Measurements from ENCODE around the gene LSM14B. TPM values are rescaled to one million over a fixed set of nuclear protein-coding genes. Genes with fewer than 3 reads are reported as not detected.

Gene LSM14B
- total RNA-seq, 1 donor from 2014 or later = 39.4 TPM

DNA sequence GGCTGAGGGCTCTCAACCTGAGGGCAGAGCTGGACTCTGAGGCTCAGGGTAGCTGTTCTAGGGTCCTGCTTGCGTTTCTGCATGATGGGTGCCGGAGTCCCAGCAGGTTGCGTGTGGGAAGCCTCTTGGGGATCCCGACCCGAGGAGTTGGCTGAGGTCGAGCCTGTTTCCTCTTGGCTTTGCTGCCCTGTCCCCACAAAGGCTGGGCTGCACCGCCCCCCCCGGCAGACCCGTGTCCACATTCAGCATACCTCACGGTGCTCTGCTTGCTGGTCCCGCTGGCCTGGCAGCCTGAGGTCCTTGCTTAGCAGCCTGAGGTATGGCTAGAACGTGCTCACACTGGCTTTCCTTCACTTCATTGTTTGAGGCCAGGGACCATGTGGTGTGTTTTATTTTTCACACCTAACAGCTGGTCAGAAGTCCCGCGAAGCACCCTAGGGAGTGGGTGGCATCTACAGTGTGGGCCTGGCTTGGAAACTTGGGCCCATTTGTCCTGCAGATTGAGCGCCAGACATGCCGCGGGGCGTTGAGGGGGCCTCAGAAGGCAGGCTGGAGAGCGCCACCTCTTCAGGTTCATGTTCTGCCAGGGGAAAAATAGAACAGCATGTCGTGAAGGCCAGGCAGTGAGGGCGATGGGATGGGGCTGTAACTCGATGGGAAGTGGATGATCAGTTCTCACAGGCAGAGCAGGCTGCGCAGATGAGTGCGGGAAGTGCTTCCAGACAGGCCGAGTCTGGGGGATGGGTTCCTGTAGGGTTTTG, 9.5 kb downstream of the LSM14B start:
- intact Hi-C loops (cut with micrococcal nuclease) = no loop called here

DNA sequence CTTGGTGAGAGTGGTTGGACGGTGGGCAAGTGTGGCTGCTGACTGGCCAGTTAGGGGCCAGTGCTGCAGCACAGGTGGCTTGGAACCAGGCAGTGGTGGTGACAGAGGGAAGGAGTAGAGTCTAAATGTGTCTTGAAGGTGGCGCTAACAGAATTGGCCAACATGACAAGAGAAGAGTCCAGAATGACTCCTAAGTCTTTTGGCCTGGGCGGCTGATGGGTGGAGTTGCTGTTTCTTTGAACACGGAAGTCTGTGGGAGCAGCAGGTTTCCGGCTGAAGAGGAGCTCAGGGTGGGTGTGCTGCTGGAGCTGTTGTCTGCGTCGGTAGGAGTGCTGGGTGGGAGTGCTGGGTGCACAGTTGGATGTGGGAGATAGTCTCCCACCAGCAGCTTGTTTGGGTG, 10.1 kb downstream of the LSM14B start:
- intact Hi-C loops (cut with micrococcal nuclease) = no loop called here

DNA sequence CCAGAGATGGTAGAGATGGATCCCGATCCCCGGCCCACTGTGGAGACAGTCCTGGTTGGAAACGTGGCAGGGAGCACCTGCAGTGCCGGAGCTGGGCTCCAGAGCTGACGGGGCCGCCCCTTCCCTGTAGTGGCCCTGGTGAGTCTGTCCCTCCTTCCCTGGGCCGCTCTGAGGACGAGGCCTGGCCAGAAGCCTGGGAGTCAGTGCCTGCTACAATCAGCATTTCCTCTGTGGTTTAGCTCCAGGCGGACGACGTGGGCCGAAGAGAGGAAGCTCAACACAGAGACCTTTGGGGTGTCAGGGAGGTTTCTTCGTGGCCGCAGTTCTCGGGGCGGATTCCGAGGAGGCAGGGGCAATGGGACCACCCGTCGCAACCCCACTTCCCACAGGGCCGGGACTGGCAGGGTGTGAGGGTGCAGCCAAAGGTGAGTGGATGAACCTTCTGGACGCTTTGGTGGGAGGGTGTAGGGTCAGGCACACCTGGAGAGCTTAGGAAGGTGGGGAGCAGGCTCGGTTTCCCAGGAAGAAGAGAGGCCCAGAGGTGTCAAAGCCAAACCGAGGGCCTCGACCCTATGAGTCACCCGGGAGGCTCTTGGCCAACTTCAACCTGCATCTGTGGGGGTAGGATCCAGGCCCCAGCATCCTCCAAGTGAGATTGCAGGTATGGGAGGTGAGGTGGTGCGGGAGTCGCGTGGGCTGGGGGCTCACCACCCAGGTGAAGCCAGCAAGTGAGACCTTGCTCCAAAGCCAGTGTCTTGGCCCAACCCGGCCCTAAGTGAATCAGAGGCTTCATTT, 11.0 kb downstream of the LSM14B start:
- intact Hi-C loops (cut with micrococcal nuclease) = no loop called here

DNA sequence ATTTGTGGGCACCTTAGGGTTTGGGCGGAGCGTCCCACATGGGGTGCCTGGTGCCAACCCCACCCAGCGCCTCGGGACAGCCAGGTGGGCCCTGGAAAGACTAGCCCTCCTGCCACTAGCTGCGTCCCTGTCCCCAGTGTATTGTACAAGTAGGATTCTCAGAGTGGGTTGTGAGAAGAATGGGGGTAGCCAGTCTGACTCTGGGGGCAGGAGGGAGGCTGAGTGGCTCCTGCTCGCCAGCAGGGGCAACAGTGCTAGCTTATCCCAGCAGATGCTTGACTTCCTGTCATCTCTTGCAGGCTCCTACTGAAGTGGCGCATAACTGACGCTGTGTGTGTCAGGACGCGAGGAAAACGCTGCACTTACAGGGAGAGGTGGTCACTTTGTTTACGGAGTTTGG, 11.6 kb downstream of the LSM14B start:
- intact Hi-C loops (cut with micrococcal nuclease) = no loop called here

DNA sequence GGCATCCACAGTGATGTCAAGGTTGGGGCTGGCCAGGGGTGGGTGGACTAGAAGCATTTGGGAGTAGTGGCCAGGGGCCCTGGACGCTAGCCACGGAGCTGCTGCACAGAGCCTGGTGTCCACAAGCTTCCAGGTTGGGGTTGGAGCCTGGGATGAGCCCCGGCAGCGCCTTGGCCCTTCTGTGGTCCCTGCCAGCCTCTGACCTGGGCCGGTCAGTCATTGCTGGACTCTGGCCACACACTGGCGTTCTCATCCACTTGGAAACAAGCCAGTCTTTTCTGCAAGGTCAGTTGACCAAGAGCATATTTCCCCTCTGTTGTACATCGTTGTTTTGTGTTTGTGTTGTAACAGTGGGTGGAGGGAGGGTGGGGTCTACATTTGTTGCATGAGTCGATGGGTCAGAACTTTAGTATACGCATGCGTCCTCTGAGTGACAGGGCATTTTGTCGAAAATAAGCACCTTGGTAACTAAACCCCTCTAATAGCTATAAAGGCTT, 12.5 kb downstream of the LSM14B start:
- intact Hi-C loops (cut with micrococcal nuclease) = no loop called here

DNA sequence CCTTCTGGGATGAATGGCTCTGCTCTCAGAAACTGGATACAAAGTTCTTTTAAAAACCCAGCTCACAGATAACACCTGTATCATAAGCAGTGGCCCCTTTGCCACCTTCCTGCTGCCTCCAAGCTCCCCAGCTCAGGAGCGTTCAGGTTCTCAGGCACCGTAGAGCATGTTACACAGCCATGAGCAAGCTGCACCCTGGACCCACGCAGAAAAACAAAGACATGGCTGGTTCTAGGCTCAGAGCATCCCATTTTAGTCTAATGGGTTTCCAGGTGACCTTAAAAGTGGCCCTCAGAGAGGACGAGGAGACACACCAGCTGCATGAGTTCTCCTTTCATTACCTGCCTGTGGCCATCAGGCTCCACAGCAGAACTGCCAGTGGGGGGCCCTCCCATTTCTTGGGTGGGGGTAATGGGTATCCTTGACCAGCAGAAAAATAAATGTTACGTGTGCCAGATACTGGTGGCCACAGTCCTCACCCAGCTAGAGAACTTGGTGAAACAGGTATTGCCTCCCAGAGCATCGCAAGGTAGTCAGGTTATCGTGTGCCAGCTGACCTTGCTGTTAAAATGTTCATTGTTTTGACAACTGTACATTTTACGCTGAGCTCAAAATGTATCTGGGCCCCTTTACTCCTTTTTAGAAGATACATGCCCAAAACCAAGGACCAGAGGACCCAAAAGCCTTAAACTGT, 13.4 kb downstream of the LSM14B start:
- intact Hi-C loops (cut with micrococcal nuclease) = loop anchor here (1.0 kb wide), 1 partner anchor 124 kb away; no protein-coding TSS in a partner anchor

DNA sequence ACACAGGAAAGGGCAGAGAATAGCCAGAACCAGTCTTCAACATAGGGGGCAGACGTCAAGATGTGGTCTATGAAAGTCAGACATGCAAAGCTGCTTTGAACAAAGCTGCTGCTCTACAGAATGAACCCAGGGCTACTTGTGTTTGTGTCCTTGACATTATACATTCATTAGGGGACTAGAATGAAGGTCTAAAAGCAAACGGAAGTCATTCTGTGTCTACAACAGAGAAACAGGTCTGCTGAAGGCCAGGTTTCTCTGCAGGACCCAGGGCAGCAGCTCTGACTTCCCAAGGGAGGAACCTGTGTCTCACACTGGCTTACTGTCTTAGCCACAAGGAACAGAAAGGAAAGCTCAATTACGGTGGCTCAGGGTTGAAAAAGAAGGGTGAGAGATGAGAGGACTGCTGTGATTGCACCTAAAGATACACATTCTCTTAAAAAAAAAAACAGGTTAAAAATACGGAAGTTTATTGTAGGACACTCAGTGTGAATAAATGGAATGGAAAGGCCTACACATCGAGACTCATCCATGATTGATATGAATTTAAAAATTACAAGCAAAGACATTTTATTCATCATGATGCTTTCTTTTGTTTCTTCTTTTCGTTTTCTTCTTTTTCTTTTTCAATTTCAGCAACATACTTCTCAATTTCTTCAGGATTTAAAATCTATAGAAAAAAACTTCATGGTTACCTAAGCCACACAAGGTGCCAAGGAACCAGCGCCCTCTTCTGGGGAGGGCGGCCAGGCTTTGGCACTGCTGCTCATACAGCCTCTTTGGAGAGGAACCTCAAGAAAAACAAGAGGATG, 14.2 kb downstream of the LSM14B start:
- intact Hi-C loops (cut with micrococcal nuclease) = loop anchor here (1.0 kb wide), 1 partner anchor 125 kb away; no protein-coding TSS in a partner anchor

DNA sequence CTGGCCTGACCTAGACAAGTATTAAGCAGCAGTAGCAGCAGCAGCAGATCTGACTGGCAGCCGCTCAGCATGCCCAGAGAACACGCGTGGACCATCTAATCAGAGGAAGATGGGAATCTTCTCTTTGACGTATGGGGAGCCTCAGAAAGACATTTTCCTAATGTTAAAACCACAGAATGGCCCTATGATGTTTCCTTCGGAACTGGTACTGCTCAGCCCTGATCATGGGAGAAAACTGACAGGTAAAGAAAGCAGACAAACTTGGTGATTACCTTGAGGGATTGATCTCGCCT, 14.8 kb downstream of the LSM14B start:
- intact Hi-C loops (cut with micrococcal nuclease) = no loop called here

DNA sequence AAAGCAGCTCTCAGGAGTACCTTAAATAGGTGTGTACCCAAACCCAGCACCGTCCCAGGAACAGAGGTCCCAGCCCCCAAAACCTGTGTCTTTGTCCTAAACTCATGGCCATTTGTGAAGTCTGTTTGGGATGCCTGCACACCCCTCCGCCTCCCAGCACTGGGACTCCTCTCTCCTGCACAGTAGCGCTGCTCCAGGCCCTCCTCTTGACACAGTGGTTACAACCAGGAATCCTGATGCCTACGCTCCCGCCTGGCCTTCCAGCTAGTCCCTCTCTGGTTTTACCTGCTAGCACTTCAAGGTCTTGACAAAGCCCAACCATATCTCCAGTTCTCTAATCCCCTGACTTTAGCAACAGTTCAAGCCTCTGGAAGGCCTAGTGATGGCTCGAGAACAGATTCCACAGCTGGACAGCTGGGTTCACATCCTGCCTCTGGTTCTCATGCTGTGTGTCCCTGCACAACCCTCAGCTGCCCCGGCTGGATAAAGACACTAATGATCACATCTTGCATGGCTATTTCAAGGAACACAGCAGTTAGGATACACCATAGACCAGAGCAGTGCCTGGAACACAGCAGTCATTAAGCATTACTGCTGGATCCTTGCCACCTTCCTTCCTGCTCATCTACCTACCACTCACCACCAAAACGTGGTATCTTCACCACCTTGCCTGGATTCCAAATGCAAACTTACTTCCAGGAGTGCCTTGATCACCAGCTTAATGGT, 15.4 kb downstream of the LSM14B start:
- intact Hi-C loops (cut with micrococcal nuclease) = no loop called here

DNA sequence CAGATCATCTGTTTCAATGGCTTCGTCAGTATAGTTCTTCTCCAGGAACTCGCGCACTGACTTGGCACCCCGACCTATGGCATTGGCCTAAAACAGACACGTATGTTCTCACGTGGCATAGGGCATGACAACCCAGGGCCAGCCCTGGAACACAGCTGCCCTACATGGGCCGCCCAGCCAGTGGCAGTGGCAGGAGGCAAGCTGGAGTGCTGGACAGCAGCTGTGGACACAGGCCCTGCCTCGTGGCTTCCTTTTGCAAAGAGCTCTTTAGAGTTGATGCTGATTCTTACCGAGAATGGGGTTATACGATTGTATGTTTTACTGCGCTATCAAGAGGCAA, 15.9 kb downstream of the LSM14B start:
- intact Hi-C loops (cut with micrococcal nuclease) = no loop called here

DNA sequence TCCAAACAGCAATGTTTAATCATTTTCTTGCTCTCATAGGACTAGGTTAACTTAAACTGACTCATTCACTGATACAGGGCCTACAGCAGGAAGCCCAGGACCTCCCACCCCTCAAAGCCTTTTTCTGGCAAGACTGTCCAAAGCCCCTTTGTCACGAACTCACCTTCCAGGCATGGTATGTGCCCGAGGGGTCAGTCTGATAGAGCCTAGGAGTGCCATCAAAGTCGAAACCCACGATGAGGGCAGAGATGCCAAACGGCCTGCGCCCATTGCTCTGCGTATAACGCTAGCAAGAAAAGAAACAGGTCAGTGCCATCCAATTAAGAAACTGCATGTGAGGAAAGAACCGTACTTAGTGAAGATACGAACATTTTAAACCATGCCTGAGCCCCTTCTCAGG, 16.6 kb downstream of the LSM14B start:
- intact Hi-C loops (cut with micrococcal nuclease) = no loop called here

DNA sequence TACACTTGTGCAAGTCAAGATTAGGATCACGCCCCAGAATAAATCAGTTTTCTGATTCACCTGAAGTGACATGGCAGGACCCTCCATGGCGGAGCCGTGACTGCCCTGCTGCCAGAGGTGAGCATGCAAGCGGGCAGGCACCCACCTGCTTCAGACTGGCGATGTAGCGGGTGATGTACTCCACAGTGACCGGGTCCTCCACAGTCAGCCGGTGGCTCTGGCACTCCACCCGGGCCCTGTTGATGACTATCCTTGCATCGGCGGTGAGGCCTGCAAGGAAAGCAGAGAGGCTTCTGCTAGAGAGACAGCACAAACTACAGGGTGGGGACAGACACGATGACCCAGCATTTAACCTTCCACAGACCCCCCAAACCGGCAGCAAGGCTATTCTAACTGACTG, 17.4 kb downstream of the LSM14B start:
- intact Hi-C loops (cut with micrococcal nuclease) = loop anchor here (5.0 kb wide), 1 partner anchor 163 kb away; the partner anchor contains the start of gene ADRM1

DNA sequence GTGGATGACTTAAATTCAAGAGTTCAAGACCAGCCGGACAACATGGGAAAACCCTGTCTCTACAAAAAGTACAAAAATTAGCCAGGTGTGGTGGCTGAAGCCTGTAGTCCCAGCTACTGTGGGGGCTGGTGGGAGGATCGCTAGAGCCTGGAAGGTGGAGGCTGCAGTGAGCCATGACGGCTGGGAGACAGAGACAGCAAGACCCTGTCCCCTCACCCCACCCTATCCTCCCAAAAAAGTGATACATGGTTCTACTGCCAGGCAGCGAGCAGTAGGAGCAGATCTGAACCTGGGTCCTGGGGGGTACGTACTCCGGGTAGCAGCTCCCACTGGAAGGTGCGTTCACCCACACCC, 18.7 kb downstream of the LSM14B start:
- intact Hi-C loops (cut with micrococcal nuclease) = loop anchor here (5.0 kb wide), 1 partner anchor 161 kb away; the partner anchor contains the start of gene ADRM1

DNA sequence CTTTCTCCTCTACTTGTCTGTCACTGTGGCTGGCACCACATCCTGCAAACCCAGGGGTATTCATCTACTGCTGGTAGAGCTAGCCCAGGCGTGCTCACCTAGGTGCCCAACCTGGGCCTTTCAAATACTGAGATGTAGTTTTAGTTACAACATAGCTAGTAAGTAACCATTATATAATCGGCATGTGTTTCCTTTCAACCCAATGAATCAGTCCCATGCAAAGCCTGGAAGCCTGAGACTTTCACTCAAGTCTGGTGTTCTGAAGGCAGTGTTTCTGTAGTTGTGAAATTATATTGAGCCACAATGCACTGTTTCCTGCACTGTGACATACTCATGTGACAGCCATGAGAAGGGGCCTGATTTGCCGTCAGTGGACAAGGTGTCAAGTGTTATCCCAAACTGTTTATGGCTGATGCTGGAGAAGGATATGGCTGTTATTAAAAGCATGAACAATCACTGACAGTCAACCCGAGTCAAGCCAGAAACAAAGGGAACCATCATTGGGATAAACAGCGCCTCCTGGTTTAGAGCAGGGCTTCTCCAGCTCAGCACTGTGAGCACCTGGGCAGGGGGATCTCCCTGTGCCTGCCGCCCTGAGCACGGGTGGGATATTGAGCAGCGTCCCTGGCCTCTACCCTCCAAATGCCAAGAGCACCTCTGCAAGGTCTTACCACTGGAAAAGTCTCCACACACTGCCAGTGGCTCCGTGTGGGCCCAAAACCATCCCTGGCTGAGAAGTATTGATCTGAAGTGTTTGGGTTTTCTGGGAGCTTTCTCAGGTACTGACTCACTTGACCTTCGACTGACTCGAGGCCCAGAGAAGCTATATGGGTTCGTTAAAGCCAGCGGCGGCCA, 19.3 kb downstream of the LSM14B start:
- intact Hi-C loops (cut with micrococcal nuclease) = loop anchor here (2.0 to 5.0 kb wide), 3 partner anchors 41 to 161 kb away; partner anchors contain the start of genes ADRM1 and MTG2

DNA sequence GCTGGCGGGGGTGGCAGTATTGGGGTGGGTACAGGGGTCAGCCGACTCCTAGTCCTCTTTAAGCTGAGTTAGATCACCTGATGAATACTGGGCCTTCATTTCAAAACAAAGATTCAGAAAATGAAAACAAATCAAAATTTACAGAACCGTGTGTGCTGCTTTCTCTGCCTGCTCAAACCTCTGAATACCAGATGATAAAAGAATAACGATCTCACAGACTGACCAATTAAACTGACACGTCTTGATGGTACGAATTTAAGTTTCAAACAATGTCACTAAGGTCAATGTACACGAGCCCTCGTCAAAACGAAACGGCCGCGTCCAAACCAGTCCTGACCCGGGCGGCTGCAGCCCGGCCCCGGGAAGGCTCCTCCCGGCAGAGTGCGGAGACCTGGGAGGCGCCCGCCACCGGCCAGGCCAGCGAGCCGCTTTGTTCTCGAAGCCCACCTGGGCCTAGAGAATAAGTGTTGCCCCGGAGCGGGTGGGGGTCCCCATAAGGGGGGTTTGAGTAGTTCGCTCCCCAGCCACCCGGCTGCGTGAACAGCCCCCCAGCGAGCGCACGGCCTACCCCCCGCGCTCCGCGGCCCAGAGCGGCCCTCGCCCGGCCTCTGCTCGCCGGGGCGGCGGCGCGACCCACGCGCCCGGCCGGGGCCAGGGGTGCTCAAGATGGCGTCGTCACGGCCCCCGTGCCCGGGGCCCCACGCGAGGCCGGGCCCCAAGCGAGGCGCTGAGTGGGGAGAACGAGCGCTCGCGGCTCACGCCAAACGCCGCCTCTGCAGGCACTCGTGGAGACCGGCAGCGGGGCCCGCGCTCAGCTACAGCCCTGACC, 20.2 kb downstream of the LSM14B start:
- intact Hi-C loops (cut with micrococcal nuclease) = loop anchor here (1.0 to 5.0 kb wide), 5 partner anchors 20 to 160 kb away; partner anchors contain the start of genes ADRM1, LSM14B, MTG2 and OSBPL2

DNA sequence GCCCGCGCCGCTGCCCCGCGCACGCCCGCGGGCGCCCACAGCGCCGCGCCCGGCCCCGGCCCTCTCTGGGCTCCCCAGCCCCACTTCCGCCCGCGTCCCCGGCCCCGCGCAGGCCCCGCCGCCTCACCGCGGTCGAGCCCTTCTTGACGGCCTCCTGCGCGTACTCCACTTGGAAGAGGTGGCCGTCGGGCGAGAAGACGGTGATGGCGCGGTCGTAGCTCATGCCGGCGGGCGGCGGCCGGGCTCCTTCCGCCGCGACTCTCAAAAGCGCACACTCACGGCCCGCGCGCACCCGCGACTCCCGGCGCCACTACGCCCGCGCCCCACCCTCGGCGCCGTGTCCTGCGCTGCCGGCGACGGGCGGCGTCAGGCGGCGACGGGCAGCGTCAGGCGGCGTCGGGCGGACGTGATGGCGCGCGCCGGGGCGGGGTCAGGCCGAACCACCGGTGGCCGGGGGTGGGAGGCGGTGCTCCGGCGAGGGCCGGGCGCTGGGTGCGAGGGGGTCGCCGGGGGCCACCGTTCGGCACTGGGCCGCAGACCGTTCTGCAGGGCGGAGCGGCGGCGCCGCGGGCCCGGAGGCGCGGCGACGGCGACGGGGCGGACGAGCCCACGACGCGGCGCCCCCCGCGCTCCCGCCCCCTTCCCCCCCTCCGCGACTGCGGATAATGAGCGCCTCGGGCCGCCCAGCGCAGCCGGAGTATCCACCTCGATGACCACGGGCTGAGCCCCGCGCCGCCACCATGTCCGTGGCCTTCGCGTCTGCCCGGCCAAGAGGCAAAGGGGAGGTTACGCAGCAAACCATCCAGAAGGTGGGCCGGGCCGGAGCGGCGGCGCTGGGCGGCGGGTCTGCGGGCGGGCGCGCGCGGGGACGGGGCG, 21.0 kb downstream of the LSM14B start, which contains the start of the genes PSMA7 and SS18L1:
PSMA7 (minus strand) TSS at position 314 of the 876 bp plus-strand sequence; CDS start at position 223, 91 bp downstream.
SS18L1 (plus strand) TSS at position 689 of the 876 bp plus-strand sequence; CDS start at position 741, 52 bp downstream.
- intact Hi-C loops (cut with micrococcal nuclease) = loop anchor here (1.0 to 5.0 kb wide), 5 partner anchors 21 to 159 kb away; partner anchors contain the start of genes ADRM1, LSM14B, MTG2 and OSBPL2
